Upper lobe of left lung (tissue), 6 donors: Measurements from ENCODE around the gene ZNF239. TPM values are rescaled to one million over a fixed set of nuclear protein-coding genes. Genes with fewer than 3 reads are reported as not detected.

Experiments used
- ATAC-seq, 2 donors: fragments of 200-7000 bp; cut with Tn5 transposase; one replicate each; pipeline ENCODE4 v1.9.1; 2022; ENCODE audit warnings: mild to moderate bottlenecking in 2 of 2, moderate library complexity in 2 of 2; ENCODE audit not compliant: low FRiP score in 2 of 2
- DNase-seq, 2 donors: peaks; one replicate each; pipeline ENCODE4 v3.0.0-alpha.2; 2019 to 2020
- H3K27ac ChIP-seq, 4 donors: fragments of 200-600 bp; sonication (generic); one replicate each; pipeline ENCODE4 v1.5.1; 2016 to 2019
- H3K27me3 ChIP-seq, 4 donors: fragments of 200-600 bp; sonication (generic); one replicate each; pipeline ENCODE4 v1.5.1; 2017 to 2019
- H3K36me3 ChIP-seq, 4 donors: fragments of 200-600 bp; sonication (generic); one replicate each; pipeline ENCODE4 v1.5.1; 2016 to 2019
- H3K4me1 ChIP-seq, 4 donors: fragments of 200-600 bp; sonication (generic); one replicate each; pipeline ENCODE4 v1.5.1; 2018 to 2019
- H3K4me3 ChIP-seq, 4 donors: fragments of 200-600 bp; sonication (generic); one replicate each; pipeline ENCODE4 v1.5.1; 2017 to 2019; ENCODE audit warnings: mild to moderate bottlenecking in 2 of 4, moderate library complexity in 1 of 4
- H3K9me3 ChIP-seq, 4 donors: fragments of 200-600 bp; sonication (generic); one replicate each; pipeline ENCODE4 v1.5.1; 2018 to 2019
- CTCF ChIP-seq, 6 experiments: fragments of 450-650 bp in 4 of 6; fragments of 200-600 bp in 2 of 6; sonication (generic) in 2 of 6; IDR thresholded peaks; one replicate each; pipeline ENCODE4 v1.5.1; 2016 to 2019; ENCODE audit warnings: antibody characterized with exemption in 6 of 6
- EP300 ChIP-seq, 4 donors: sonication (generic); formaldehyde crosslinking; IDR thresholded peaks; one replicate each; pipeline ENCODE4 v1.5.1; 2017; ENCODE audit warnings: antibody characterized with exemption in 4 of 4, control low read depth in 2 of 4
- POLR2A ChIP-seq, 4 donors: fragments of 450-650 bp; IDR thresholded peaks; one replicate each; pipeline ENCODE4 v1.5.1; 2016 to 2017; ENCODE audit warnings: antibody characterized with exemption in 4 of 4, mild to moderate bottlenecking in 2 of 4
- POLR2AphosphoS5 ChIP-seq, 2 donors: sonication (generic); formaldehyde crosslinking; IDR thresholded peaks; one replicate each; pipeline ENCODE4 v1.5.1; 2017; ENCODE audit warnings: antibody characterized with exemption in 2 of 2
- WGBS, 2 donors: methylation state at CpG; one replicate each; pipeline ENCODE4 v1.1.5; 2017 to 2018; 5-methylcytosine and 5-hydroxymethylcytosine counted together
- total RNA-seq, 6 donors: library from RNA; depleted of rRNA in 4 of 6; stranded (reverse); fragments of >200 nt in 4 of 6; gene quantifications; one replicate each; pipeline versions ENCODE4 v1.1.0 to v1.2.1, GENCODE V29; 2016 to 2021
- donor health status: DM: no; HTN: no; CAD: no; lungs with moderate emphysema.
- donor health status: DM: no; HTN: yes; CAD: no; lungs with severe emphysema.

Gene ZNF239
- total RNA-seq, 6 donors from 2014 or later, result 1.1 to 4.0 (median 2.9) TPM

DNA sequence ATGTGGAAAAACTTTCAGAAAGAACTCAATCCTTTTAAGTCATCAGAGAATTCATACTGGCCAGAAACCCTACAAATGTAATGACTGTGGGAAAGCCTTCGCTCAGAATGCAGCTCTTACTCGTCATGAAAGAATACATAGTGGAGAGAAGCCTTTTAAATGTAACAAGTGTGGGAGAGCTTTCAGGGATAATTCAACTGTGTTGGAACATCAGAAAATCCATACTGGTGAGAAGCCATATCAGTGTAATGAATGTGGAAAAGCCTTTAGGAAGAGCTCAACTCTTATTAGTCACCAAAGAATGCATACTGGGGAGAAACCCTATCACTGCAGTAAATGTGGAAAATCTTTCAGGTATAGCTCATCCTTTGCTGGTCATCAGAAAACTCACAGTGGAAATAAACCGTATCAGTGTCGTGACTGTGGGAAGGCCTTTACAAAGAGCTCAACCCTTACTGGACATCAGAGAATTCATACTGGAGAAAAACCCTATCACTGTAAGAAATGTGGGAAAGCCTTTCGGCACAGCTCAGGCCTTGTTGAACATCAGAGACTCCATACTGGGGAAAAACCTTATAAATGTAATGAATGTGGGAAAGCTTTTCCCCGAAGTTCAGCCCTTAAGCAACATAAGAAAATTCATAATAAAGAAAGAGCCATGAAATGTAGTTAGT lies 42.4 kb upstream of the ZNF239 start:
- Histone ChIP-seq H3K4me3 (no peak overlapping the region), H3K9me3 (peaks cover 15 to 43% (median 25%) of the 10 kb centered on the region in 4 donors), H3K27ac (no peak overlapping the region), H3K36me3 (peaks cover 7 to 31% (median 10%) of the 10 kb centered on the region in 4 donors), H3K27me3 (no peaks in the 10 kb centered on the region), H3K4me1 (no peaks in the 10 kb centered on the region)
- DNase-seq (no peak), ATAC-seq (no peak)
- TF ChIP-seq POLR2AphosphoS5 (IDR thresholded peaks at IDR 0.05) (no peak), CTCF (IDR thresholded peaks at IDR 0.05) (no peak), POLR2A (IDR thresholded peaks at IDR 0.05) (no peak), EP300 (IDR thresholded peaks at IDR 0.05) (no peak)
- WGBS, 2 donors, result 94 to 95% methylated on average over 6 of the region's 6 CpGs

DNA sequence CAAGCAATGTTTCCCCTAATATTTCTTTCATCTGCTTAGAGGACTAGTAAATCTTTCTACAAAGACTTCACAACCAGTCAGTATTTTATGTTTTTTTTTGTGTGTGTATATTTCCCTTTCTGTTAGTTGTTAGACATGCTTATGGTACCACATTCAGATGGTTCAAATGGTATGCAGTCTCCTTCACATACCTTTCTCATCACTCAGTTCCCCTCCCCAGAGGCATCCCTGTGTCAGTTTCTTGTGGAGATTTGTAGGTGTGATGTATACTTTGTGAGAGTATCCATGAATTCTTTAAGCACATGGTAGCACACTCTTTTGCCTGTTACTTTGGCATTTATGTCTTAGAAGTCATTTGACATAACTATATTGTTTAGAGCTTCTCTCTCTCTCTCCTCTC lies 36.2 kb upstream of the ZNF239 start:
- peaks cover 5 to 14% (median 12%) of the 10 kb centered on the region in 4 donors for H3K4me1 ChIP-seq
- TF ChIP-seq CTCF (IDR thresholded peaks at IDR 0.05) (no peak), POLR2AphosphoS5 (IDR thresholded peaks at IDR 0.05) (no peak), EP300 (IDR thresholded peaks at IDR 0.05) (no peak), POLR2A (IDR thresholded peaks at IDR 0.05) (no peak)
- H3K27me3 ChIP-seq, result no peaks in the 10 kb centered on the region
- ATAC-seq, result no peak
- H3K27ac ChIP-seq, result no peak overlapping the region
- peaks cover 0 to 6% (median 3%) of the 10 kb centered on the region in 4 donors for H3K9me3 ChIP-seq
- no peak overlapping the region for H3K4me3 ChIP-seq
- no peak for DNase-seq
- peaks cover 0 to 21% (median under 1%) of the 10 kb centered on the region in 4 donors for H3K36me3 ChIP-seq

GRCh38 chr10:43607199-43607573 lies 32.8 kb upstream of the ZNF239 start:
- no peaks in the 10 kb centered on the region for H3K9me3 ChIP-seq
- H3K4me3 ChIP-seq, result peak overlapping the region in 3 of 4 donors; percentile 88 to 100 (median 99)
- DNase-seq (no peak), ATAC-seq (no peak)
- H3K4me1 ChIP-seq, result peaks cover 5 to 14% (median 12%) of the 10 kb centered on the region in 4 donors
- no peaks in the 10 kb centered on the region for H3K27me3 ChIP-seq
- TF ChIP-seq CTCF (IDR thresholded peaks at IDR 0.05), result no peak
- no peak for TF ChIP-seq EP300 (IDR thresholded peaks at IDR 0.05)
- no peak for TF ChIP-seq POLR2A (IDR thresholded peaks at IDR 0.05)
- TF ChIP-seq POLR2AphosphoS5 (IDR thresholded peaks at IDR 0.05), result no peak
- H3K27ac ChIP-seq, result peak overlapping the region in 1 of 4 donors; percentile 76
- 73 to 84% methylated on average over 10 of the region's 10 CpGs for WGBS, 2 donors
- H3K36me3 ChIP-seq, result peaks cover 0 to 7% (median 0%) of the 10 kb centered on the region in 4 donors

DNA sequence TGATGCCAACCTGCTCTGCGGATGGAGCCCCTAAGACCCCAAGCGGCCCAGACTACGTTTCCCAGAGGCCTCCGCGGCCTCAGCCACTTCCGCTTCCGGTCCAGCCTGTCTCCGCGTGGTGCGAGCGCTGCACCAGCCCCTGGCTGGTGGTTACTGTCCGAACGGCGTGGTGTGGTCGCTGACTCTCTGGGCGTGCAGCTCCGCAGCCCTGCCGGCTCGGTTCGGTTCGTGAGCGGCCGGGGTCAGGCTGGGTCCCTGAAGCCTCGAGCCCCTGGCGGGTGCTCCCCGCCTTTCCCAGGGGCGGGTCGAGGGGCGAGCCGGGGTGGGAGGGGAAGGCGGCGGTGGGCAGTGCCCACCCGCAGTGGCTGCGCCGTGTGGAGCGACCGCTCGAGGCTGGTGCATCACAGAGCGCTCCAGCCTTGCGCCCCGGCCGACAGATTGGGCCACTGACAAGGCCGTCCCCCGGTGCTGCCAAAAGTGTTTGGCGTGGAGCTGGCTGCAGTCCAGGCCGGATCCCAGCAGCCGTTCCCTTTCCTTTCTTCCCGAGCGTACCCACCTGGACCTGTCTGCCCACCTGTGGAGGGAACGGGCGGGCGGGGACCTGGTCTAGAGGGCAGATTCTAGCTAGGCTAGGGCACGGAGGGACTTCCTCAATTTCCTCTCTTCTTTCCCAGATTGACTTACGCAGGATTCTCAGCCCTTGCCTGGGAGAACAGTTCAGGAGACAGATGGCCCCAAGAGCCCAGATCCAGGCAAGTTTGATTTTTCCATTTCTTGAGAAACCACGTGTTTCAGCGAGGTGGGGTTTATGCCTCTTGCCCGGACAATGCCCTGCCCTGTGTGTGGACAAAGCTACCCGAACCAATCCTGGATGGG lies 32.1 kb upstream of the ZNF239 start, which contains the start of gene ZNF485:
Gene ZNF485 (plus strand): TSS at position 116 of the 876 bp plus-strand sequence. CDS start 613 bp downstream, at position 729.
- Histone ChIP-seq H3K27me3 (no peaks in the 10 kb centered on the region), H3K36me3 (peaks cover 0 to 3% (median 0%) of the 10 kb centered on the region in 4 donors), H3K4me1 (peaks cover 5 to 14% (median 12%) of the 10 kb centered on the region in 4 donors), H3K27ac (peak within 1 kb of the TSS; percentile 65 to 77 (median 73)), H3K4me3 (peak within 1 kb of the TSS; percentile 88 to 100 (median 99)), H3K9me3 (no peaks in the 10 kb centered on the region)
- TF ChIP-seq EP300 (IDR thresholded peaks at IDR 0.05) (no peak), POLR2A (IDR thresholded peaks at IDR 0.05) (peak in 1 of 4 donors; percentile 44), CTCF (IDR thresholded peaks at IDR 0.05) (peak in 1 of 6 experiments; percentile 18), POLR2AphosphoS5 (IDR thresholded peaks at IDR 0.05) (peak in 1 of 2 donors; percentile 26)
- 7 to 9% methylated on average over 9 to 22 of the region's 58 CpGs for whole genome bisulfite sequencing, 2 donors
- DNase-seq, result peak; percentile 67 to 94
- peak; percentile 82 to 97 for ATAC-seq
